Peyer's patch (tissue), 4 donors: ENCODE results near the gene GPC6.

Experiments
- POLR2A ChIP-seq, 2 donors: fragments of 450-650 bp; IDR thresholded peaks; one replicate each; pipeline ENCODE4 v1.5.1; 2017; ENCODE audit warnings: antibody characterized with exemption in 2 of 2, mild to moderate bottlenecking in 2 of 2, moderate library complexity in 2 of 2
- TF ChIP-seq, protein P1 (sequence below), 6 experiments: fragments of 450-650 bp in 4 of 6; fragments of 200-600 bp in 2 of 6; sonication (generic) in 1 of 6; IDR thresholded peaks; one replicate each; pipeline ENCODE4 v1.5.1; 2017 to 2019; ENCODE audit warnings: antibody characterized with exemption in 6 of 6, mild to moderate bottlenecking in 3 of 6, moderate library complexity in 1 of 6

GRCh38 chr13:93231867-93232266 is 5.3 kb downstream of the GPC6 start:
- TF ChIP-seq, protein P1, sequence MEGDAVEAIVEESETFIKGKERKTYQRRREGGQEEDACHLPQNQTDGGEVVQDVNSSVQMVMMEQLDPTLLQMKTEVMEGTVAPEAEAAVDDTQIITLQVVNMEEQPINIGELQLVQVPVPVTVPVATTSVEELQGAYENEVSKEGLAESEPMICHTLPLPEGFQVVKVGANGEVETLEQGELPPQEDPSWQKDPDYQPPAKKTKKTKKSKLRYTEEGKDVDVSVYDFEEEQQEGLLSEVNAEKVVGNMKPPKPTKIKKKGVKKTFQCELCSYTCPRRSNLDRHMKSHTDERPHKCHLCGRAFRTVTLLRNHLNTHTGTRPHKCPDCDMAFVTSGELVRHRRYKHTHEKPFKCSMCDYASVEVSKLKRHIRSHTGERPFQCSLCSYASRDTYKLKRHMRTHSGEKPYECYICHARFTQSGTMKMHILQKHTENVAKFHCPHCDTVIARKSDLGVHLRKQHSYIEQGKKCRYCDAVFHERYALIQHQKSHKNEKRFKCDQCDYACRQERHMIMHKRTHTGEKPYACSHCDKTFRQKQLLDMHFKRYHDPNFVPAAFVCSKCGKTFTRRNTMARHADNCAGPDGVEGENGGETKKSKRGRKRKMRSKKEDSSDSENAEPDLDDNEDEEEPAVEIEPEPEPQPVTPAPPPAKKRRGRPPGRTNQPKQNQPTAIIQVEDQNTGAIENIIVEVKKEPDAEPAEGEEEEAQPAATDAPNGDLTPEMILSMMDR (IDR thresholded peaks at IDR 0.05): no peak
- TF ChIP-seq POLR2A (IDR thresholded peaks at IDR 0.05): no peak
